HG02885 (cell line): Measurements from ENCODE around the gene CPLANE2.
"Not testable (repeated sequence)": the region's sequence is repeated elsewhere in the genome, so short reads cannot be mapped to it uniquely, and the experiment has no call there.

Source experiments
- ATAC-seq: cut with Tn5 transposase; IDR thresholded peaks from one replicate; pipeline ENCODE4 v1.9.1; 2021; ENCODE audit warnings: mild to moderate bottlenecking; ENCODE audit not compliant: unreplicated experiment, poor library complexity

CPLANE2 gene

GRCh38 chr1:16249596-16250241 is 12.7 kb upstream of the CPLANE2 start:
- ATAC-seq: no peak

- ATAC-seq: no peak
Observed at GRCh38 chr1:16248603-16249516, 11.9 kb upstream of the CPLANE2 start.

- no peak for ATAC-seq
Observed at GRCh38 chr1:16248007-16248436, 11.0 kb upstream of the CPLANE2 start.

GRCh38 chr1:16247441-16247840 is 10.5 kb upstream of the CPLANE2 start:
- ATAC-seq: no peak

GRCh38 chr1:16246961-16247360 is 10.0 kb upstream of the CPLANE2 start:
- ATAC-seq: no peak

GRCh38 chr1:16246239-16246638 is 9.3 kb upstream of the CPLANE2 start:
- not testable (repeated sequence) for ATAC-seq

- no peak for ATAC-seq
Observed at GRCh38 chr1:16245476-16246196, 8.7 kb upstream of the CPLANE2 start.

GRCh38 chr1:16244650-16245285 is 7.8 kb upstream of the CPLANE2 start:
- ATAC-seq: no peak

- ATAC-seq: no peak
Observed at GRCh38 chr1:16243936-16244649, 7.1 kb upstream of the CPLANE2 start.

- ATAC-seq: no peak
Observed at GRCh38 chr1:16243215-16243610, 6.2 kb upstream of the CPLANE2 start.

GRCh38 chr1:16242556-16243214 is 5.7 kb upstream of the CPLANE2 start:
- ATAC-seq: no peak

- ATAC-seq: no peak
Observed at GRCh38 chr1:16241221-16241708, 4.3 kb upstream of the CPLANE2 start.

- no peak for ATAC-seq
Observed at GRCh38 chr1:16239972-16240491, 3.0 kb upstream of the CPLANE2 start.

GRCh38 chr1:16237343-16237830 is 404 bp upstream of the CPLANE2 start:
- ATAC-seq: no peak

GRCh38 chr1:16235944-16236510 is 956 bp downstream of the CPLANE2 start:
- ATAC-seq: no peak

- ATAC-seq: no peak
Observed at GRCh38 chr1:16235347-16235746, 1.6 kb downstream of the CPLANE2 start.

GRCh38 chr1:16233431-16233830 is 3.6 kb downstream of the CPLANE2 start:
- ATAC-seq: no peak

- no peak for ATAC-seq
Observed at GRCh38 chr1:16232316-16232710, 4.7 kb downstream of the CPLANE2 start.
